ENCODE data around the gene GRIK4.

The GRIK4 gene

DNA sequence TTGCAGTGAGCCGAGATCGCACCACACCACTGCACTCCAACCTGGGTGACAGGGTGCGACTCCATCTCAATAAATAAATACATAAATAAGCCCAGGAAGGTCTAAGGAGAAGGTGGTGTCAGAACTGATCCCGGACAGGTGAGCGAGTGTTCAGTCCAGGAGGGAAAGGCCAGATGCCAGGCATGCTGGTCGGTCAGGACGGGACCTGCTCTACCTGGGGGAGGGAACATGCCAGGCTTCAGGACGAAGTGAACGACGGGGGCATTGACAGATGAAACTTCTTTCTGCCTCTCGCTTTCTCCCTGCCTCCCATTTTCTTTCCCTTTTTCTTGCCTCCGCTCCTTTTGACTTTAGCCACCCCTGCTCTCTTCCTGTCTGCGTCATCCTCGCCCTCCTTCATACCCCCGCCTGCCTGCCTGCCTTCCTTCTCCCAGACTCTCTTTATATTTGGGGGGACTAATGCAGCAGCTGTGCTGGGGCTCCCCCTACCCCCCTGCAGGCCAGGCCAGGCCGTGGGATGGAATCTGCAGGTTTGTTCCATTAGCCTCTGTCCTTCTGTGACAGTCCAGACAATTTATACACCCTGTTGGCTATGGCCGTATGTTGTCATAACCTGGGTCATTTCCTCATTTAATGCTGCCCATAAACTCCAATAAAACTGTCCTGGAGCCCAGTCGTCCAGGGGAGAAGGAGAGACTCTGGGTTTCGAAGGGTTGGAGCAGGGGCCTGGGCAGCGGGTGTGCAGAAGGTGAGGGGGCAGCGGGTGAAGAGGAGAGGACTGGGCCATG is 303.2 kb downstream of the GRIK4 start:
- no peak for DNase-seq (ENCODE audit: low read depth in 1 of 2, low spot score in 1 of 2)
- TF ChIP-seq, protein P1, sequence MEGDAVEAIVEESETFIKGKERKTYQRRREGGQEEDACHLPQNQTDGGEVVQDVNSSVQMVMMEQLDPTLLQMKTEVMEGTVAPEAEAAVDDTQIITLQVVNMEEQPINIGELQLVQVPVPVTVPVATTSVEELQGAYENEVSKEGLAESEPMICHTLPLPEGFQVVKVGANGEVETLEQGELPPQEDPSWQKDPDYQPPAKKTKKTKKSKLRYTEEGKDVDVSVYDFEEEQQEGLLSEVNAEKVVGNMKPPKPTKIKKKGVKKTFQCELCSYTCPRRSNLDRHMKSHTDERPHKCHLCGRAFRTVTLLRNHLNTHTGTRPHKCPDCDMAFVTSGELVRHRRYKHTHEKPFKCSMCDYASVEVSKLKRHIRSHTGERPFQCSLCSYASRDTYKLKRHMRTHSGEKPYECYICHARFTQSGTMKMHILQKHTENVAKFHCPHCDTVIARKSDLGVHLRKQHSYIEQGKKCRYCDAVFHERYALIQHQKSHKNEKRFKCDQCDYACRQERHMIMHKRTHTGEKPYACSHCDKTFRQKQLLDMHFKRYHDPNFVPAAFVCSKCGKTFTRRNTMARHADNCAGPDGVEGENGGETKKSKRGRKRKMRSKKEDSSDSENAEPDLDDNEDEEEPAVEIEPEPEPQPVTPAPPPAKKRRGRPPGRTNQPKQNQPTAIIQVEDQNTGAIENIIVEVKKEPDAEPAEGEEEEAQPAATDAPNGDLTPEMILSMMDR (IDR thresholded peaks at IDR 0.05; ENCODE audit: insufficient read depth, low read length), result no peak
- TF ChIP-seq POLR2AphosphoS5 (IDR thresholded peaks at IDR 0.05; ENCODE audit: low read depth) (no peak), GABPA (IDR thresholded peaks at IDR 0.05; ENCODE audit: low read depth) (no peak), SPI1 (IDR thresholded peaks at IDR 0.05; ENCODE audit: borderline replicate concordance, low read depth) (no peak)
- TF ChIP-seq, protein P2, sequence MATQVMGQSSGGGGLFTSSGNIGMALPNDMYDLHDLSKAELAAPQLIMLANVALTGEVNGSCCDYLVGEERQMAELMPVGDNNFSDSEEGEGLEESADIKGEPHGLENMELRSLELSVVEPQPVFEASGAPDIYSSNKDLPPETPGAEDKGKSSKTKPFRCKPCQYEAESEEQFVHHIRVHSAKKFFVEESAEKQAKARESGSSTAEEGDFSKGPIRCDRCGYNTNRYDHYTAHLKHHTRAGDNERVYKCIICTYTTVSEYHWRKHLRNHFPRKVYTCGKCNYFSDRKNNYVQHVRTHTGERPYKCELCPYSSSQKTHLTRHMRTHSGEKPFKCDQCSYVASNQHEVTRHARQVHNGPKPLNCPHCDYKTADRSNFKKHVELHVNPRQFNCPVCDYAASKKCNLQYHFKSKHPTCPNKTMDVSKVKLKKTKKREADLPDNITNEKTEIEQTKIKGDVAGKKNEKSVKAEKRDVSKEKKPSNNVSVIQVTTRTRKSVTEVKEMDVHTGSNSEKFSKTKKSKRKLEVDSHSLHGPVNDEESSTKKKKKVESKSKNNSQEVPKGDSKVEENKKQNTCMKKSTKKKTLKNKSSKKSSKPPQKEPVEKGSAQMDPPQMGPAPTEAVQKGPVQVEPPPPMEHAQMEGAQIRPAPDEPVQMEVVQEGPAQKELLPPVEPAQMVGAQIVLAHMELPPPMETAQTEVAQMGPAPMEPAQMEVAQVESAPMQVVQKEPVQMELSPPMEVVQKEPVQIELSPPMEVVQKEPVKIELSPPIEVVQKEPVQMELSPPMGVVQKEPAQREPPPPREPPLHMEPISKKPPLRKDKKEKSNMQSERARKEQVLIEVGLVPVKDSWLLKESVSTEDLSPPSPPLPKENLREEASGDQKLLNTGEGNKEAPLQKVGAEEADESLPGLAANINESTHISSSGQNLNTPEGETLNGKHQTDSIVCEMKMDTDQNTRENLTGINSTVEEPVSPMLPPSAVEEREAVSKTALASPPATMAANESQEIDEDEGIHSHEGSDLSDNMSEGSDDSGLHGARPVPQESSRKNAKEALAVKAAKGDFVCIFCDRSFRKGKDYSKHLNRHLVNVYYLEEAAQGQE (IDR thresholded peaks at IDR 0.05; ENCODE audit: insufficient replicate concordance, low read depth), result no peak

DNA sequence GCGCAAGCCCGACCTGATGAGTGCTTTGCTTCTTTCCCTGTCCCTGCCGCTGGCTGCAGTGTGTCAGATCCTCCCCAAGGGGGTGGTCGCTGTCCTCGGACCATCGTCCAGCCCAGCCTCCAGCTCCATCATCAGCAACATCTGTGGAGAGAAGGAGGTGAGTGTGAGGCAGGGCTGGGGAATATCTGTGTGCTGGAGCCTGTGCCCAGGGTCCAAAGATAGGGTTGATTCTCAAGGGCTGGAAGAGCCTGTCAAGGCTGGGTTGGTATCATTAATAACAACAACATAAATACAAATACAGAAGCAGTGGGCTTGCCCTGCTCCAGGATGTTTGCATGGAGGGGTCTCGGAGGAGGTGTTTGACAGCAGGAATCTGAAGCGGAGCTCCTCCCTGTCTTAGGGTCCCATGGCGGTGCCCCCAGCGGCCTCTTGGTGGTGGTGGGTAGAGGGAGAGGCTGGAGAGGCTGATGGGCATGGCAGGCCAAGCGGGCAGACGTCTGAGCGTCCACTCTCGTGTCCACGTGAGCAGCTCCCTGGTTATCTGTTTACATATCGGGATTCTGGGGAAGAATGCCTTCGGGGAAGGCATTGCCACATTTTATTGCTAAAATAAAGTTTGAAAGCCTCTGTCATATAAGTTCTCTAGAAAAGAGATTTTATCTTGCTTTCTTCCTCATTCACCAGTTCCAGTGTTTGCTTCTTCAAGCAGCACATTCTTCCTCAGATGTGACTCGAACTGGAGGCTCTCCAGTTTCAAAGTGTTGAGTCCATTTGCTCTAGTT is 304.0 kb downstream of the GRIK4 start:
- TF ChIP-seq POLR2AphosphoS5 (IDR thresholded peaks at IDR 0.05; ENCODE audit: low read depth), result no peak
- TF ChIP-seq, protein P2 (IDR thresholded peaks at IDR 0.05; ENCODE audit: insufficient replicate concordance, low read depth), result no peak
- TF ChIP-seq SPI1 (IDR thresholded peaks at IDR 0.05; ENCODE audit: borderline replicate concordance, low read depth), result no peak
- no peak for TF ChIP-seq GABPA (IDR thresholded peaks at IDR 0.05; ENCODE audit: low read depth)
- TF ChIP-seq, protein P1 (IDR thresholded peaks at IDR 0.05; ENCODE audit: insufficient read depth, low read length), result no peak
- Histone ChIP-seq H3K27me3 (ENCODE audit: insufficient read depth, poor library complexity, severe bottlenecking) (peaks cover 9% of the 10 kb centered on the region), H3K4me3 (replicated peaks; ENCODE audit: insufficient read depth, low read length) (no peak overlapping the region), H3K27ac (replicated peaks) (no peak overlapping the region)
- DNase-seq (ENCODE audit: low read depth in 1 of 2, low spot score in 1 of 2), result no peak

More for the DNA sequence above, 303.2 kb downstream of the GRIK4 start:
- no peak overlapping the region for H3K4me3 ChIP-seq (replicated peaks; ENCODE audit: insufficient read depth, low read length)
- peaks cover 9% of the 10 kb centered on the region for H3K27me3 ChIP-seq (ENCODE audit: insufficient read depth, poor library complexity, severe bottlenecking)
- H3K27ac ChIP-seq (replicated peaks), result no peak overlapping the region

DNA sequence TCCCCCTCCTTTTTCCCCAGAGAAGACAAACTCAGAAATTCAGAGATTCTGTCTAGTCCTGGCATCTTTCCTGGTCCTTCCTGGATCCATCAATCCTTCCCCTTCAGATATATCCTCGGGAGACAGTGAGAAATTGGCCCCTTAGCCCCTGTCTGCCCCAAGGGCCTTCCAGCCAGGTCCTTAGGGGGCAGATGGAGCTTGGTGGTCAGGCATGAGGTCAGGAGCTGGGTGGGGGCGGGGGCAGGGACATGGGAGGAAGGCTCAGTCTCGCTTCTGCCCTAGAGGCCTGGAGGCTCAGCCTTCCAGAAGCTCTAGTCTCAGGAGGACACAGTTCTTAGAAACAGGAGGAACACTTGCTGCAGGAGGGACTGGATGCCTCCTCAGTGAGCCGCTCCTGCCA is 304.6 kb downstream of the GRIK4 start:
- Histone ChIP-seq H3K27ac (replicated peaks) (no peak overlapping the region), H3K27me3 (ENCODE audit: insufficient read depth, poor library complexity, severe bottlenecking) (peaks cover 9% of the 10 kb centered on the region), H3K4me3 (replicated peaks; ENCODE audit: insufficient read depth, low read length) (no peak overlapping the region)
- no peak for DNase-seq (ENCODE audit: low read depth in 1 of 2, low spot score in 1 of 2)
- TF ChIP-seq GABPA (IDR thresholded peaks at IDR 0.05; ENCODE audit: low read depth) (no peak), POLR2AphosphoS5 (IDR thresholded peaks at IDR 0.05; ENCODE audit: low read depth) (no peak), SPI1 (IDR thresholded peaks at IDR 0.05; ENCODE audit: borderline replicate concordance, low read depth) (no peak)
- TF ChIP-seq, protein P2 (IDR thresholded peaks at IDR 0.05; ENCODE audit: insufficient replicate concordance, low read depth), result no peak
- TF ChIP-seq, protein P1 (IDR thresholded peaks at IDR 0.05; ENCODE audit: insufficient read depth, low read length), result no peak
